ENCODE data around the gene NR6A1.
A peak's percentile ranks its signal among the peaks of the same experiment; 100 is the strongest.
"Not testable (repeated sequence)": the region's sequence is repeated elsewhere in the genome, so short reads cannot be mapped to it uniquely, and the experiment has no call there.

NR6A1 gene

DNA sequence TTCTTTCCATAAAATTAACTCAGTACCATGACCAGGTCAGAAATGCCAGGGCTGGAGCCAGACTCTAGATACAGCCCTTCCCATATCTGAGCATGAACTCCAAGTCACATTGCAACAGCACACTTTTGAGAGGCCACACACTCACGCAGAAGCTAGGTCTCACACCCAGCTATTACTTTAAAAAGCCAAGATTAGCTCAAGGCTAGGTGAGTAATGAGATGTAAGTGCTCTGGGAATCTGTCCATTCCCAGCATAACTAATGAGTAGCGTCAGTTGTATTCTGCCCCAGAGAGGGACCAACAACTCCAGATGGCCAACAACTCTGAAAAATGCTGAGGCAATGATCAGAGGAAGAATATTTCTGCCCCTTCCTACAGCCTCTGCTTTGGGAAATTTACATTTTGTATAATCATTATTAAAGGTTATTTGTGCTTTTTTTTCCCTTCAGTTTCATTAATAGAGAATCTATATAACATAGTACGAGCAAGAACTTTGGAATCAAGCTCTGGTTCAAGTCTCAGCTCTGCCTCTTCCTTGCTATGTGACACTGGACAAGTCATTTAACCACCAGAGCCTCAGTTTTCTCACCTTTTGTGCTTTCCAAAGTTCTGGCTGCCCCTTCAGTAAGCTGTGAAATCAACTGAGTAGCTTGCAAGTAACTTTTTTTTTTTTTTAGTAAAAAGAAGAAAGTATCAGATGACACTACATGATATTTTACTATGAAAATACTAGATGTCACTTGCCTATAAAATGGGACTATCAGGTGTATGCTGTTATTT, 118.3 kb downstream of the NR6A1 start:
- peak; percentile 99 for DNase-seq

DNA sequence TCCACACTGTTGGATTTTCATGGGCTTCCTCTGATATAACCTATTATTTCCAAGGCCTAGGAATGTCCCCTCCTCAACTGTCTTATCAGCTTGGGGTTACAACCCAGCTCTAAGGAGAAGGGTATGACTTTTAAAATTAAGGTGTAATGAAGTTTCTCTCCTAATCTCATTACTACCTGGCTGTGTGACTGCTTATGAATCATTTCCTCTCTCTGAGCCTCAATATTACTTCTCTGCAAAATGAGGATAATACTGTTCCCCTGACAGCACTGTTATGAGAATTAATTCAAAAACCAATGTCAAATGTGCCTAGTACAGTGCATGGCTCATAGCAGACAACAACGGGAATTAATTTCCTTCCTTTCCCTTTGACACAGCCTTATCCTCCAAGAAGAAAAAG, 118.9 kb downstream of the NR6A1 start:
- DNase-seq = no peak

DNA sequence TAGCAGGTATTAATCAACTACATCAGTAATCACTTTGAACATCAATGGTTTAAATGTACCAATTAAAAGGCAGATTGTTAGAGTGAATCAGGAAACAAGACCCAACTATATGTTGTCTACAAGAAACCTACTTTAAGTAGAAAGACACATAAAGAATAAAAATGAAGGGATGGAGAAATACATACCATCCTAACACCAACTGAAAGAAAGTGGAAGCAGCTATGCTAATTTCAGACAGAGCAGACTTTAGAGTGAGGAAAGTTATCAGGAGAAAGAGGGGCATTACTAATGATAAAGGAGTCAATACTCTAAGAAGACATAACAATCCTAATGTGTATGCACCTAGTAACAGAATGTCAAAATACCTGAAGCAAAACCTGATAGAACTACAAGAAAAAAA, 125.8 kb downstream of the NR6A1 start:
- no peak for DNase-seq

DNA sequence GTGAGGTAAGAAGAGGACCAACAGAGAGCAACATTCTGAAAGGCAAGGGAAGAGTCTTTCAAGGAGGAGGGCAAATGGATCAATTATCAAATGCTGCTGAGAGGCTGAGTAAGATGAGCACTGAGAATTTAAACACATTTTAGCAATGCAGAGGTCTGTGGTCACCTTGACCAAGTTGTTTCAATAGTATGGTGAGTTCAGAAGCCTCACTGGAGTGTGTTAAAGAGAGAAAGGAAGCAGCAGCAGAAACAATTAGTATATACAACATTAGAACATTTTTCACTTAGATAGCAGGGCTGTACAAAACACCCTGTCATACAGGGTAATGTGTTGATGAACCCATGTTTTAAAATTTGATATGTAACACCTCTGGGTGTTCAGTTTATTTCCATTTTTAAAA, 131.5 kb downstream of the NR6A1 start:
- DNase-seq = no peak

DNA sequence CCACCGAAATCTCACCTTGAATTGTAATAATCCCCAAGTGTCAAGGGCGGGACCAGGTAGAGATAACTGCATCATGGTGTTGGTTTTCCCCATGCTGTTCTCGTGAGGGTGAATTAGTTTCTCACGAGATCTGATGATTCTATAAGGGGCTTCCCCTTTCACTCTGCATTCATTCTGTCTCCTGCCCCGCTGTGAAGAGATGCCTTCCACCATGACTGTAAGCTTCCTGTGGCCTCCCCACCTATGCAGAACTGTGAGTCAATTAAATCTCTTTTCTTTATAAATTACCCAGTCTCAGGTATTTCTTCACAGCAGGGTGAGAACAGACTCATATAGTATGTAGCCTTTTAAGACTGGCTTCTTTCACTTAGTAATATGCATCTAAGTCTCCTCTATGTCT, 135.8 kb downstream of the NR6A1 start:
- DNase-seq = no peak

GRCh38 chr9:124632077-124632621, 139.0 kb downstream of the NR6A1 start:
- DNase-seq = peak; percentile 57

- DNase-seq = no peak
Observed at GRCh38 chr9:124631326-124631725, 139.8 kb downstream of the NR6A1 start.

- DNase-seq = peak; percentile 64
Observed at GRCh38 chr9:124629600-124629999, 141.5 kb downstream of the NR6A1 start.

GRCh38 chr9:124628741-124629140, 142.4 kb downstream of the NR6A1 start:
- no peak for DNase-seq

GRCh38 chr9:124626276-124626675, 144.8 kb downstream of the NR6A1 start:
- DNase-seq = peak; percentile 30

DNA sequence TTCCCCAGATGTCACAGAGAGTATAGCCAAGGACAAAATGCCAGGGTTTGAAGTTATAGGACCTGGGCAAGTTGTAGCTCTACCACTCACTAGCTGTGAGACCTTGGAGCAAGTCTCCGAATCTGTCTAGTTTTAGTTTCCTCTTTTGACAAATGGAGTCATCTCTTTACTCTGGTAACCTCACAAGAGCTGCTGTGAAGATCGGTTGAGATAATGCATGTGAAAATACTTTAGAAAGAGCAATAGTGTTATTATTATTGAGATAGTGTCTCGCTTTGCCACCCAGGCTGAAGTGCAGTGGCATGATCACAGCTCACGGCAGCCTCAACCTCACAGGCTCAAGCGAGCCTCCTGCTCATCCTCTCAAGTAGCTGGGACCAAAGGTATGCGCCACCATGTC, 146.0 kb downstream of the NR6A1 start:
- no peak for DNase-seq

DNA sequence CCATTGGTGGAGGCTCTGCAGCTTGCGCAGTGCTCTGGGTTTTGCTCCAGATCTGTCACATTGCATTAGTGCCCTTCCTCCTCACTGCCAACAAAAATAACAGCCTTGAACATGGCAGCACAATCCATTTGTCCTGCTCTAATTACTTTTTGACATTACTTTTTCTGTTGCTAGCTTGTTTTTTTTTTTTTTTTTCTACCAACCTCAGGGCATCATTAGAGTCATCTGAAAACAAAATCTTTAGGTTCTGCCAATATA, 146.4 kb downstream of the NR6A1 start:
- no peak for DNase-seq

- DNase-seq = no peak
Observed at GRCh38 chr9:124623966-124624734, 147.0 kb downstream of the NR6A1 start.

- DNase-seq = no peak
Observed at GRCh38 chr9:124622882-124623281, 148.2 kb downstream of the NR6A1 start.

DNA sequence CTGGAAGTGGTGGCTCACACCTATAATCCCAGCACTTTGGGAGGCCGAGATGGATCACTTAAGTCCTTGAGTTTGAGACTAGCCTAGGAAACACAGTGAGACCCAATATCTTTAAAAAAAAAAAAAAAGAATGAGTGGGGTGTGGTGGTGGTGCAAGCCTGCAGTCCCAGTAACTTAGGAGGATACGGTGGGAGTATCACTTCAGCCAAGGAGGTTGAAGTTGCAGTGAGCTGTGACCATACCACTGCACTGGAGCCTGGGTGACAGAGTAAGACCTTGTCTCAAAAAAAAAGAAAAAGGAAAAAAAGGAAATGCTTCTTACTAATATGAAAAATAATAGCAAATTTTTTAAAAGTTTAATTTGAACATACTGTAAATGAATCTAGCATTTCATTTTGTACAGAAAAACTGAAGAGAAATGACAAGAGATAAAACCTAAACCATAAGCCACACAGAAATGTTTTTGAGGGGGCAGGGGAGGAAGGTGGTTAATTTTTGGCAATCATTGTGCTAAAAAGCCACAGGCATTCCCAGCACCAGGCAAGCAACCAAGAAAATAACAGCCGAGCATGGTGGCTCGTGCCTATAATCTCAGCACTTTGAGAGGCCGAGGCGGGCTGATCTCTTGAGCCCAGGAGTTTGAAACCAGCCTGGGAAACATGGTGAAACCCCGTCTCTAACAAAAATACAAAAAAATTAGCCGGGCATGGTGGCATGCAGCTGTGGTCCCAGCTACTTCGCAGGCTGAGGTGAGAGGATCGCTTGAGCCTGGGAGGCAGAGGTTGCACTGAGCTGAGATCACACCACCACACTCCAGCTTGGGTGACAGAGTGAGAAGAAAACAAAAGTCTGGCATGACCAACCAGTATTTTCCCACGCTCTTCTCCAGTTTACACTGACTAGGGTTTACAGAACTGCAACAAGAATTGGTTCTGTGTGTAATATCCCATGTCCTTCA, 149.5 kb downstream of the NR6A1 start:
- DNase-seq = peak; percentile 68

DNA sequence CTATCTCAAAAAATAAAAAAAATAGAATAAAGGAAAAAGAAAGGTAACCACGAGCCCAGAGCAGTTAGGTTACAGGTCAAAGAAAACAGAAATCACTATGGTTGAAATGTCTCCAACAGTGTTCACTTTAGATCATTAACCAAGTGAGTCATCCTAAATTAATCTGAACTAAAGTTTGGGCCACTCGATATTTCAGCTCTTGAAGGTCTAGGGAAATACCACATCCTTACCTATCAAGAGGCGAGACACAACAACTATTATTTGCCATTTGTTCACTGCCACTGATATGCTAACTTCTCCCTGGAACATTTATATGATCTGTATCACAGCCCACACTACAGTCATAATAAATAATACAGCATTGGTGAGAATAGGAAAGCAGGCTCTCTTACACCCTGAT, 152.6 kb downstream of the NR6A1 start:
- peak; percentile 29 for DNase-seq

DNA sequence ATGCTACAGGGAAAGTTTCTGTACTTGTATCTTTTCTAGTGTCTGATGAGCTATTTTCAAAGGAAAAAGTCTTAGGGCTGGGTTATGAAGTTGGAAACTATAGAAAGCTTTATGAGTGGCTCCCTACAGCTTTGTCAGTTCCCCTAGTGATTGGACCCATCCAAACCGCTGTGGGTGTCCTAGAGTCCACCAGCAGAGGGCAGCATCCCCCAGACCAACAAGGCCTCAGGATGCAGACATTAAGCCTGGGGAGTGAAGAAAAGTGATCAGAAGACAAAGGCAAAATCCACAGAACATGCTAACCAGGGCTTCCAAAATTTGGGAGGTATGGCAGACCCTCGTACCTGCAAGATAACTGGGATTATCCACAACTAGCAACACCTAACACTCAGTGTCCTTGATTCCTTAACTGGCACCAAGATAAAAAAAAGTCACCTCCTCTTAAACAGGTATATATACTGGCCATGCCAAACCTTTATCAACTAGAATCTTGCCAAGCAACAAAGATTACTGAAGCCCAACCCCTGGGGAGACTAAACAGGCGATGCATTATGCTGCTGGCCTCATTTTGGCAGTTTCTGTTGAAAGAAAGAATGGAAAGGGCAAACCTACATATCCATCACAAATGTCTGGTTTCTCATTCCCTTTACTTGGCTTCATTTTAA, 153.5 kb downstream of the NR6A1 start:
- peak; percentile 83 for DNase-seq

DNA sequence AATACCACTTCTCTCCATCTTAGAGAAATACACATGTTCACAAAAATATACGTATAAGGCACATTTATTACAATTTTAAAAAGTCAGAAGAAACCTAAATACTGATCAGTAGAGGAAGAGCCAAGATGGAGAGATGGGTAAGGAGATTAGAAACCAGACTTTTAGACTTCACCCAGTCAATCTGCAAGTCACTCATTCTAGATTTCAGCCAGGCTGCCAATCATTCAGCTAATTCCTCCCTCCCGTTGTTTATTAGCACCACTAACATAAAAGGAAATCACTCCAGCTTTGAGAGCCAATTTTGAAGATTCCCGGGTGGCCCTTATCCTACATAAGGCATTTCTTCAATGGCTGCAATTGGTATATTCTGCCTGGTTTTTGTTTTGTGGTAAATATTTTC, 154.2 kb downstream of the NR6A1 start:
- DNase-seq = no peak

GRCh38 chr9:124615840-124616239, 155.3 kb downstream of the NR6A1 start:
- not testable (repeated sequence) for DNase-seq

DNA sequence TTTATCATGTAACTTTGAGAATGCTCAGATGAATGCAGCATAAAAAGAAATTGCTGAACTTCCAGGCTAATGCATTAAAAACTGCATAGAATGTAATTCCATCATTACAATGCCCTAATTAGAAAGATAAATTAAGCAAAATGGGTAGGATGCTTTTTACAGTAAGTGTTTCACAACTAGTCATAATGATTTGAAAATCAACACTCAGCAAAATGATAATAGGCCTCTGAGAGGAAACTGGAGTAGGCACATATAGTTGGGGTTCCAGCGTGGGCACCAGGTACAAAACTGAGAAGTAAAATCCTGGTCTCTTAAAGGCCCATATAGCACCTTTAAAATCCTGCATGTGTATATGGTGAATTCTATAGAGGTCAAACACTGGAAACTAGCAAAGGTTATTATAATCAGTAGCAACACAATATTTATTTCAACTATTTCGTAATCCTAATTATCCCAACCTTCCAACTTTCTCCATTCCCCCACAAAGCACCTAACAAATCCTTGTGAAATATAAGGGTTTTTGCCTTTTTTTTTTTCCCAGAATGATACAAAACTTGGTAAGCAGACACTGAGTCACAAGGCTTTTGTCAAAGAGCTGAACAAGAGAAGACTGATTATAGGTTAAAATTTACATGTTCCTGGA, 155.9 kb downstream of the NR6A1 start:
- DNase-seq = no peak

GRCh38 chr9:124613849-124614248, 157.3 kb downstream of the NR6A1 start:
- DNase-seq = no peak

DNA sequence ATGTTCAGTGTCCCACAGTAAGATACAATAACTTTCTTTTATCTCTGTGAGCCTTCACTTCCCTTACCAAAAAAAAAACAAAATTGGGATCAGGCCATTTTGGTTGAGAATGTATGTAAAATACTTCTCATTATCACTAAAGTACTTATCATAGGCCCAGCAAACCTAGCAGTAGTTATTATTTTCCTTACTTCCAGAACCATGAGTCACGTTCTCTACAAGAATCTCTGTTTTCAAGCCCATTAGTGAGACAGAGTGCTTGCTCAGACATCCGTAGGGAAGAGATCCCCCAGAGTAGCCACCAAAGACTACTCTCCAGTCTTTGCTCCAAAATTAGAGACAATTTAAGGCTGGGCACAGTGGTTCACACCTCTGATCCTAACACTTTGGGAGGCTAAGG, 160.0 kb downstream of the NR6A1 start:
- DNase-seq = peak; percentile 26
